ENCODE data around the gene HOXA13. TPM values are rescaled to one million over a fixed set of nuclear protein-coding genes. Genes with fewer than 3 reads are reported as not detected.
A peak's percentile ranks its signal among the peaks of the same experiment; 100 is the strongest.

Gene HOXA13
- total RNA-seq, 6 donors from 2014 or later: not detected

DNA sequence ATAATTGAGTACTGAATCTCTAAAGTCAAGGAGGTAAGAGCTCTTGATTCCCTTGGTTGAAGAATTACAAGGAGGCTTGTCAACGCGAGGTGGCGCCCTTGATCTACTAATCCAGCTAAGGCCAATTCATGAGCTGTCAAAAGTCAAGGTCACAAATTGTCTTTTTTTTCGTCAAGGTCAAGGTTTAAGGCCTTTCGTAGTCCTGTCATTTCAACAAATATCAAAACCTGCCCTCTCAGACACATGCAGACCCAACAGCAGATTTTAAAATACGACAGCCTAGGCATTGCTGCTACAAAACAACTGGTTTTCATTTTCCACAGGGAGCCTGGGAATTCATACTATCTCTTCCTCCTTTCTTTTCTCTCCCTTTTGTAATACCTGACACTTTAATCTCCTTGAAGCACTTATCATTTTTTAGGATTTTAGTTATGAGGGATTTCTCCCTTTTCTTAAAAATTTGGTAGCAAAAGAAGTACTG, 3.6 kb downstream of the HOXA13 start:
- H3K36me3 ChIP-seq: no peaks in the 10 kb centered on the region
- no peaks in the 10 kb centered on the region for H3K9me3 ChIP-seq
- no peak overlapping the region for H3K4me3 ChIP-seq
- peaks cover 35 to 46% (median 41%) of the 10 kb centered on the region in 4 donors for H3K4me1 ChIP-seq
- 2 to 4% methylated on average over 6 of the region's 6 CpGs for WGBS, 2 donors
- peak in 1 of 2 donors; percentile 58 for ATAC-seq (ENCODE audit: low FRiP score in 2 of 2)
- no peak overlapping the region for H3K27ac ChIP-seq
- TF ChIP-seq EP300 (IDR thresholded peaks at IDR 0.05) (no peak), POLR2A (IDR thresholded peaks at IDR 0.05) (no peak), POLR2AphosphoS5 (IDR thresholded peaks at IDR 0.05) (no peak)
- TF ChIP-seq, protein P1, sequence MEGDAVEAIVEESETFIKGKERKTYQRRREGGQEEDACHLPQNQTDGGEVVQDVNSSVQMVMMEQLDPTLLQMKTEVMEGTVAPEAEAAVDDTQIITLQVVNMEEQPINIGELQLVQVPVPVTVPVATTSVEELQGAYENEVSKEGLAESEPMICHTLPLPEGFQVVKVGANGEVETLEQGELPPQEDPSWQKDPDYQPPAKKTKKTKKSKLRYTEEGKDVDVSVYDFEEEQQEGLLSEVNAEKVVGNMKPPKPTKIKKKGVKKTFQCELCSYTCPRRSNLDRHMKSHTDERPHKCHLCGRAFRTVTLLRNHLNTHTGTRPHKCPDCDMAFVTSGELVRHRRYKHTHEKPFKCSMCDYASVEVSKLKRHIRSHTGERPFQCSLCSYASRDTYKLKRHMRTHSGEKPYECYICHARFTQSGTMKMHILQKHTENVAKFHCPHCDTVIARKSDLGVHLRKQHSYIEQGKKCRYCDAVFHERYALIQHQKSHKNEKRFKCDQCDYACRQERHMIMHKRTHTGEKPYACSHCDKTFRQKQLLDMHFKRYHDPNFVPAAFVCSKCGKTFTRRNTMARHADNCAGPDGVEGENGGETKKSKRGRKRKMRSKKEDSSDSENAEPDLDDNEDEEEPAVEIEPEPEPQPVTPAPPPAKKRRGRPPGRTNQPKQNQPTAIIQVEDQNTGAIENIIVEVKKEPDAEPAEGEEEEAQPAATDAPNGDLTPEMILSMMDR (IDR thresholded peaks at IDR 0.05): peak; percentile 47 to 77 (median 74)
- peak in 1 of 2 donors; percentile 79 for DNase-seq
- H3K27me3 ChIP-seq: peaks cover 2 to 93% (median 62%) of the 10 kb centered on the region in 4 donors

DNA sequence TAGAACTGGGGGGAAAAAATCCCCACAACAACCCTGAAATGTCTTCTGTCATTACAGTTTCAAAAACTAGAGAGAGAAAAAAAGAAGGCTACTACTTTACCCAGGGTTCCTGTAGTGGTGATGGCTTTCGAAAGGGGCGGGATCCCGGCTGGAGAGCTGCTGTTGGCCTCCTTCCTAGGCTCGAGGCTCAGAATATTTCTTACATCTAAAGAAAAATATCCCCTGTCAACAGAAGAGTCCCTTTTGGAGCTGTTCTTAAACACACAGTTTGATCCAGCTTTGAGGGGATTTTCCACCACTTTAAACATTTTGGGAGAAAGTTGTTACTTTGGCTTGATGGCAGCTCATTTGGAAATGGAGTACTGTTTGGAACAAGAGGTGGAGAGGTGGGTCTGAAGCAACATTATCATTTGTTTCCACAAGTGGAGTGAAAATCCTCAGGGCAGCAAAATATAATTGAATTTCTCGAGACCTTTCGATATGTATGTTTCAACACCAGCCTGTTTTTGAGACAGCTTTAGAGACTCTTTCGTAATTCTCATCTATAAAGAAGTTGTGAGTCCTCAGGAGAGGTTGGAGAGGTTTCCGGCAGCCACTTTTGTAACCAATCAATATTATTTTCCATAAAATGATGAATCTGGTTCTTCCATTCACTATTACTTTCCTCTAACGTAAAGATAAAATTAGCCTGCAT, 5.1 kb downstream of the HOXA13 start:
- Histone ChIP-seq H3K27ac (no peak overlapping the region), H3K4me1 (peaks cover 23 to 31% (median 27%) of the 10 kb centered on the region in 4 donors), H3K9me3 (no peaks in the 10 kb centered on the region), H3K4me3 (no peak overlapping the region), H3K36me3 (no peaks in the 10 kb centered on the region), H3K27me3 (peaks cover 0 to 93% (median 57%) of the 10 kb centered on the region in 4 donors)
- TF ChIP-seq EP300 (IDR thresholded peaks at IDR 0.05) (no peak), POLR2A (IDR thresholded peaks at IDR 0.05) (no peak), POLR2AphosphoS5 (IDR thresholded peaks at IDR 0.05) (no peak)
- TF ChIP-seq, protein P1 (IDR thresholded peaks at IDR 0.05): no peak
- no peak for ATAC-seq (ENCODE audit: low FRiP score in 2 of 2)
- DNase-seq: no peak
- 31% methylated on average over 9 of the region's 9 CpGs for WGBS, 2 donors

DNA sequence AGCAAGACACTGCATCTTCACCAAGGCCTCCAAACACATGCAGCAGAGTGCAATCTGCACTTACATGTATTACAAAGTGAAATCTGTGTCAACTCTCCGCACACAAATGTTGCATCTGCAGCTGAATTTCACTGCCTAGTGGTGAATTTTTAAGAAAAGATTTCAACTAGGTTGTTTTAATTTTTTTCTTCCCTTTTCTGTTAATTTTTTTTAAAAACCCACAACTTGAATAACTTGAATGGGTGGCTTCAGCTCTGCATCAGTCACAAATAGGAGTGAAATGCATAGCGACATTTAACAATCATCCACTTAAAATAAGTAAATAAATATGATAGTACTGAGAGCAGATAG, 5.9 kb downstream of the HOXA13 start:
- DNase-seq: no peak
- TF ChIP-seq POLR2AphosphoS5 (IDR thresholded peaks at IDR 0.05): no peak
- no peak for TF ChIP-seq EP300 (IDR thresholded peaks at IDR 0.05)
- TF ChIP-seq, protein P1 (IDR thresholded peaks at IDR 0.05): no peak
- TF ChIP-seq POLR2A (IDR thresholded peaks at IDR 0.05): no peak
- ATAC-seq (ENCODE audit: low FRiP score in 2 of 2): no peak
- Histone ChIP-seq H3K4me3 (no peak overlapping the region), H3K9me3 (no peaks in the 10 kb centered on the region), H3K36me3 (no peaks in the 10 kb centered on the region), H3K4me1 (peaks cover 23 to 29% (median 26%) of the 10 kb centered on the region in 4 donors), H3K27me3 (peaks cover 0 to 96% (median 58%) of the 10 kb centered on the region in 4 donors), H3K27ac (no peak overlapping the region)
- WGBS, 2 donors: 31 to 35% methylated on average over 2 of the region's 2 CpGs

DNA sequence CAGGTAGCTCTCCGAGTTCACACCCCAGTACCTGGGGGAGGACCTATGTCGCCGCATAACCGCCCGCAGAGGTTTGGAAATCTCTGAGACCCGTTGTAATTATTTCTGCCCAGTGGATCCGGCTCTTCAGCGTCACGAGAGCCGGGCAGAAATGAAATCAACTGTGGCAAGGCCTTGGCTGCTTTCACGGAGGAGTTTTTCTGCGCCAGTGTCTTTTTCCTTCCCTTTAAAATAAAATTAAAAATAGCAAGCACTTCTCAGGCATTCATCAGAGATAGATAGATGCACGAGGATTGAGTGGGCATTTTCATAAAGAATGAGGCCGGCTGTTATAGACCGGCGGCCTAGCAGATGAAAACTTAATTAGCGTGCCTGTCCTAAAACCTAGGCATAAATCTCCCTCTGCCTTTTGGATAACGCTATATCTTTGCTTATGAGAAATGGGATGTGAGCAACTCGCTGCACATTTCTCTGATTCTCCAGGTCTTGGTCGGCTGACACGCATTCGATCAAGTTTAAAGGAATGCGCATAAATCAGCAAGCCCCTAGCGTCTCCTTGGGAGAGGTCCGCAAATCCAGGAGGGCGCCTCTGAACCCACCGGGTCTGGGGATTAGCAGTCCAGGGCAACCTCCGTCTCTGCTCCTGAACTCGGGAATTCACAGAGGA, 6.4 kb downstream of the HOXA13 start:
- no peak for ATAC-seq (ENCODE audit: low FRiP score in 2 of 2)
- H3K4me1 ChIP-seq: peaks cover 24 to 33% (median 28%) of the 10 kb centered on the region in 4 donors
- no peak overlapping the region for H3K27ac ChIP-seq
- no peak for TF ChIP-seq POLR2AphosphoS5 (IDR thresholded peaks at IDR 0.05)
- no peak for DNase-seq
- 15 to 19% methylated on average over 24 to 29 of the region's 29 CpGs for WGBS, 2 donors
- peak overlapping the region in 3 of 4 donors; percentile 22 to 37 (median 37) for H3K4me3 ChIP-seq
- no peaks in the 10 kb centered on the region for H3K36me3 ChIP-seq
- peaks cover under 1 to 96% (median 58%) of the 10 kb centered on the region in 4 donors for H3K27me3 ChIP-seq
- no peaks in the 10 kb centered on the region for H3K9me3 ChIP-seq

DNA sequence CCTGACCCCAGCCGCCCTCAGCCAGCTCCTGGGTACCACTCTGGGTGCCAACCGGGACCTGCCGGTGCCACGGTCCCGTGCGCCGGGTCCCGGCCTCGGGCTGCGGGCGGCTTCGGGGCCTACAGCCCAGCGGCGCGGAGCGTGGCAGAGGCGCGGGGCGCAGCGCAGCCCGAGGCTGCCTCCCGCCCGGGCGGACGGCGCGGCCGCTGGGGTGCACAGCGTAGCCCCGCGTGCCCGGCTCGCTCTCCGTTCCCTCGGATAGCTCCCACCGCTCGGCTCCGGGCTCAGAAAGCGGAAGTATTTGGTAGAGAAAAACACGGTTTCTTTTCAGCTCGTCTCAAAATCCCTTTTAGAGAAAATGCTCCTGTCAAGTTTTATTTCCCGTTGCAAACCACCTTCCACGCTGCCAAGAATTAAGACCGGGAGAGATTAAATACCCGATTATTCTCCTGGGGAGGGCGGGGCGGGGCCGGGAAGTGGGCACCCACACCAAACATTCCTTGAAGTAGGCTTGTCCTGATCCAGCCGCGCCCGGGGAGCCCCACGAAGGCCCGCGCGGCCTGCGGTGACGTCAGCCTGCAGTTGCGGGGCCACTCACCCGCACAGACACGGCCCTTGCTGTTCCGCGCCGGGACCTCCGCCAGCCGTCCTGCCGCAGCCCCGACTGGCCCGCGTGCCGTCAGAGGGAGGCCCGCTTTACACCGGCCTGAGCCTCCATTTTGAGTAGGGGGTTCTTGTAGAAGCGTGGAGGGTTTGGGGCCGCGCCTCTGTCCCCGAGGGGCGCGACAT, 7.2 kb downstream of the HOXA13 start:
- peaks cover 32 to 35% (median 34%) of the 10 kb centered on the region in 4 donors for H3K4me1 ChIP-seq
- ATAC-seq (ENCODE audit: low FRiP score in 2 of 2) (peak in 1 of 2 donors; percentile 64), DNase-seq (peak in 1 of 2 donors; percentile 86)
- peaks cover 3 to 96% (median 58%) of the 10 kb centered on the region in 4 donors for H3K27me3 ChIP-seq
- no peaks in the 10 kb centered on the region for H3K36me3 ChIP-seq
- no peaks in the 10 kb centered on the region for H3K9me3 ChIP-seq
- H3K4me3 ChIP-seq: peak overlapping the region; percentile 18 to 37 (median 30)
- no peak overlapping the region for H3K27ac ChIP-seq
- TF ChIP-seq EP300 (IDR thresholded peaks at IDR 0.05) (no peak), POLR2A (IDR thresholded peaks at IDR 0.05) (no peak), POLR2AphosphoS5 (IDR thresholded peaks at IDR 0.05) (no peak)
- TF ChIP-seq, protein P1 (IDR thresholded peaks at IDR 0.05): no peak
- 2 to 5% methylated on average over 13 to 59 of the region's 78 CpGs for WGBS, 2 donors

Measured in upper lobe of left lung (tissue), 6 donors.